T-helper 22 cell (primary cell): ENCODE results near the gene GTPBP1.

Source experiments
- DNase-seq: peaks from one replicate; pipeline ENCODE4 v3.0.0-alpha.2; 2020; ENCODE audit warnings: low read depth

Gene GTPBP1

GRCh38 chr22:38741576-38741975 is 35.8 kb downstream of the GTPBP1 start:
- no peak for DNase-seq

- DNase-seq, result no peak
These were observed 36.6 kb downstream of the GTPBP1 start for GRCh38 chr22:38742176-38742942.

- no peak for DNase-seq
These were observed 39.2 kb downstream of the GTPBP1 start for GRCh38 chr22:38744981-38745380.

GRCh38 chr22:38745676-38746460 is 40.1 kb downstream of the GTPBP1 start:
- DNase-seq, result no peak

GRCh38 chr22:38748487-38749136 is 42.9 kb downstream of the GTPBP1 start:
- no peak for DNase-seq

GRCh38 chr22:38750104-38750503 is 44.4 kb downstream of the GTPBP1 start:
- no peak for DNase-seq

GRCh38 chr22:38750638-38751037 is 44.9 kb downstream of the GTPBP1 start:
- DNase-seq, result no peak

- no peak for DNase-seq
These were observed 45.3 kb downstream of the GTPBP1 start for GRCh38 chr22:38751066-38751421.

GRCh38 chr22:38751422-38752346 is 45.9 kb downstream of the GTPBP1 start:
- peak; percentile 71 for DNase-seq

- DNase-seq, result no peak
These were observed 48.4 kb downstream of the GTPBP1 start for GRCh38 chr22:38753948-38754750.

GRCh38 chr22:38754751-38755154 is 49.0 kb downstream of the GTPBP1 start:
- DNase-seq, result no peak

GRCh38 chr22:38755155-38755910 is 49.6 kb downstream of the GTPBP1 start:
- DNase-seq, result peak; percentile 50

GRCh38 chr22:38755911-38756532 is 50.3 kb downstream of the GTPBP1 start, which contains the start of gene SUN2:
SUN2 (minus strand) TSS chr22:38755998; CDS start chr22:38752628, 3,370 bp downstream.
- peak; percentile 89 for DNase-seq

- no peak for DNase-seq
These were observed 51.1 kb downstream of the GTPBP1 start for GRCh38 chr22:38756711-38757463.

GRCh38 chr22:38757464-38757757 is 51.7 kb downstream of the GTPBP1 start:
- DNase-seq, result no peak

- peak; percentile 50 for DNase-seq
These were observed 52.7 kb downstream of the GTPBP1 start for GRCh38 chr22:38758276-38758945.

GRCh38 chr22:38759005-38759404 is 53.3 kb downstream of the GTPBP1 start:
- DNase-seq, result no peak

GRCh38 chr22:38760477-38761201 is 54.9 kb downstream of the GTPBP1 start:
- DNase-seq, result no peak
